Iris pigment epithelial cell (primary cell): ENCODE results near the gene MBP.
A peak's percentile ranks its signal among the peaks of the same experiment; 100 is the strongest.

Experiments used
- DNase-seq: peaks from one replicate; pipeline ENCODE4 v3.0.0-alpha.2; 2011; ENCODE audit warnings: low read depth

MBP gene

GRCh38 chr18:76943542-76944339 is 188.8 kb downstream of the MBP start:
- peak; percentile 82 for DNase-seq

- DNase-seq, result no peak
Measured at GRCh38 chr18:76941284-76941683, 191.3 kb downstream of the MBP start.

- DNase-seq, result no peak
Measured at GRCh38 chr18:76938619-76939018, 194.0 kb downstream of the MBP start.

GRCh38 chr18:76937597-76937996 is 195.0 kb downstream of the MBP start:
- DNase-seq, result peak; percentile 16

- DNase-seq, result no peak
Measured at GRCh38 chr18:76936877-76937276, 195.7 kb downstream of the MBP start.

GRCh38 chr18:76935722-76936337 is 196.8 kb downstream of the MBP start:
- DNase-seq, result no peak

GRCh38 chr18:76932026-76932819 is 200.4 kb downstream of the MBP start:
- DNase-seq, result peak; percentile 64

GRCh38 chr18:76931171-76931570 is 201.4 kb downstream of the MBP start:
- DNase-seq, result no peak
